HTR-8/SVneo (cell line): Measurements from ENCODE around the gene DHRS7B.

Experiments used
- DNase-seq: peaks from one replicate; pipeline ENCODE4 v3.0.0; 2011; ENCODE audit warnings: low spot score, mixed read lengths; ENCODE audit not compliant: insufficient read length
- FAIRE-seq: peaks from 2 replicates; lab custom pipeline; 2011; peaks lifted over from hg19 to GRCh38; lab: Jason Lieb, UNC

DHRS7B gene

DNA sequence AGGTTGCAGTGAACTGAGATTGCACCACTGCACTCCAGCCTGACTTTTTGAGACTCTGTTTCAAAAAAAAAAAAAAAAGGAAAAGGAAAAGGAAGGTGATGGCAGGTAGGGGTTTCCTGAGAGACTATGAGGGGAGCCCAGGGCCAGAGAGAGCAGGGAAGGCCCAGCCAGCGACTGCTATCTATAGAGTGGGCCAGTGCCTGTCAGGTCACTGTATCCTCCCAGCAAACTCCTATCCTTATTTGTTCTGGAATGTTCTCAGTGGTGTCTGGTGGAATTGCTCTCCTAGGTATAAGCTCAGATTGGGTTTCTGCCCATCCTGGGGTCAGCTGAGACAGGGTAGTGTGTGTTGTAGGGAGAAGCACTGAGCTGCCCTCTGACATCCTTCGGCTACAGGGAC, 102.1 kb downstream of the DHRS7B start:
- FAIRE-seq (peak; percentile 55), DNase-seq (no peak)

DNA sequence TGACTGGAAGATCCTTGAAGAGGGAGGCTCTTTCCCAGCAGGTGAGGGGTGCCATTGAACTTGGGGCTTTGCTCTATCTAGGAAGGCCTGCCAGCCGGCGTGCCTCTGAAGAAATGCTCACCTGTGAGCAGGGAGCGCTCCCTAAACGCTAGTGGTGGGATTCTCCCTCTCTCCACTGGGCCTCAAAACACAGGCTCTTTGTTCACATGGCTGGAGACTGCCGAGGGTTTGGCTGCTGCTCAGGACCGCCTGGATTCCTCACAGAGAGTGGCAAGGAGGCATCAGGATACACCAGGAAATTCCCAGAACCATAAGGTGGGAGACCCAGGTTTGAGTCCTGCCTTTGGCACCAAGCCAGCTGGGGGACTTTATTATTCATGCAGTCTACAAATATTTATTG, 104.8 kb downstream of the DHRS7B start:
- DNase-seq, result no peak
- FAIRE-seq, result no peak

DNA sequence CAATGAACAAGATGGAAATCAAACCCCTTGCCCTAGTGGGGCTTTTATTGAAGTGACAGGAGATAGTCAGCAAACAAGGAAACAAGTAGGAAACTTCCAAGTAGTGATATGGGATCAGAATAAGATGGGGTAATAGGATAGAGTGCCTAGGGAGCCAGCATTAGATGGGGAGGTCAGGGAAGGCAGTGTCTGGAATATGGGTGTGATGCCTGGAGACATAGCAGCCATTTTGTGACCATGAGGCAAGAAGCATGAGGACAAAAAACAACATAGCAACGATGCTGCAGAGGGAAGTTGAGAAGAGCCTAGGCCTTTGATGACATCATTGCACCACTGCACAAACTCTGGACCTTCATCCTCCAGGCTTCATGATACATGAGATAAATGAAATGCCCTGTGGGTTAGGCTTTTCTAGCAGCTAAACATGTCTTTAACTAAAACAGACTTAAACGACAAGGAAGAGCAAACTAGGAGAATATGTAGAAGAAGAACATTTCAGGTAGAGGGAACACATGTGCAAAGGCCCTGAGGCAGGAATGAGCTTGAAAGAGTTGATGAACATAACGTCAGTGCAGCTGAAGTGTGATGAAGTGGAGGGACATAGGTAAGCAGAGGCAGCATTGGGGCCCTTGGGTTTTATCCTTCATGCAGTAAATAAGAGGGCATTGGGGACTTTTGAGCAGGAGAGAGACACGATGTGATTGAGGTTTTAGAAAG, 105.4 kb downstream of the DHRS7B start:
- no peak for DNase-seq
- FAIRE-seq, result peak; percentile 87

DNA sequence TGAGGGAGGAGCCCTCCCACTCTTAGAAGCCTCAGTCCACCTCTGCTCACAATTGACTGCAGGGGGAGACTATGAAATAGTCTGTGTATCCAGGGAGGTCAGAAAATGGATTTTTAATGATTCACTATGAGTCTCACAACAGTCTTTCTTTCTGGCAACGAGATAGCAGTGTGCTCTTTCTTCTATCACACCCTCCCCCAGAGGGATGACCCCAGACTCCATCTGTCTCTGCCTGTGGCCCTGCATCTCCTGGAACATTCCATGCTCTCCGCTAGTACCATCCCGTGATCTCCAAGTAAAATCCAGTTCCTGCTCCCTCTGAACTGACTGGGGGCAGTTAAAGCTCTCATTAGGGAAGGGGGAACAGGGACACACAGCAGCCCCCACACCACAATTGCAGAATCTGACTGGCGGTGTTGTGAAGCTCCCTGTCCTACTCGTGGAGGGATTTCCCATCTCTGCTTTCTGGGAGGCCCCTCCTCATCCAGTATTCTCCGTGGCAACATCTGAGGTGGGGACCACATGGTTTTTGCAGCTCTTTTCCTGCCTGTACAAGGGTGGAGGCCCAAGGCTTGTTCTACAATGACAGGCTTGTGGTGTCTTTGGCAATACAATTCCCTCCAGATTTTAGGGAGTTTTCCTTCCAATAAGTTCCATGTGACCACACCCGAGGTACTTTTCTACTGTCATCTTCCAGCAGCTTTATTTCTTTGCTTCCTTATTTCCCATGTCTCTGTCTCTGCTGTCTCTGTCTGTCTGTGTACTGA, 107.0 kb downstream of the DHRS7B start:
- no peak for DNase-seq
- peak; percentile 87 for FAIRE-seq

DNA sequence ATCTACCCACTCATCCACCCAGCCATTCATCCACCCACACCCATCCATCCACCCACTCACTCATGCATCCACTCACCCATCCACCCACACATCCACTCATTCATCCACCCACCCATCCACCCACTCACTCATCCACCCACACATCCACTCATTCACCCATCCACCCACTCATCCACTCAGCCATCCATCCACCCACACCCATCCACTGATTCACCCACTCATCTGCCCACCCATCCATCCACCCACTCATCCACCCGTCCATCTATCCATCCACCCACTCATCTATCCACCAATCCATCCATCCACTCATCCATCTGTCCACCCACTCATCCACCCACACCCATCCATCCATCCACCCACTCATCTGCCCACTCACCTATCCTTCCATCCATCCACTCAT, 109.2 kb downstream of the DHRS7B start:
- DNase-seq (no peak), FAIRE-seq (peak; percentile 98)

DNA sequence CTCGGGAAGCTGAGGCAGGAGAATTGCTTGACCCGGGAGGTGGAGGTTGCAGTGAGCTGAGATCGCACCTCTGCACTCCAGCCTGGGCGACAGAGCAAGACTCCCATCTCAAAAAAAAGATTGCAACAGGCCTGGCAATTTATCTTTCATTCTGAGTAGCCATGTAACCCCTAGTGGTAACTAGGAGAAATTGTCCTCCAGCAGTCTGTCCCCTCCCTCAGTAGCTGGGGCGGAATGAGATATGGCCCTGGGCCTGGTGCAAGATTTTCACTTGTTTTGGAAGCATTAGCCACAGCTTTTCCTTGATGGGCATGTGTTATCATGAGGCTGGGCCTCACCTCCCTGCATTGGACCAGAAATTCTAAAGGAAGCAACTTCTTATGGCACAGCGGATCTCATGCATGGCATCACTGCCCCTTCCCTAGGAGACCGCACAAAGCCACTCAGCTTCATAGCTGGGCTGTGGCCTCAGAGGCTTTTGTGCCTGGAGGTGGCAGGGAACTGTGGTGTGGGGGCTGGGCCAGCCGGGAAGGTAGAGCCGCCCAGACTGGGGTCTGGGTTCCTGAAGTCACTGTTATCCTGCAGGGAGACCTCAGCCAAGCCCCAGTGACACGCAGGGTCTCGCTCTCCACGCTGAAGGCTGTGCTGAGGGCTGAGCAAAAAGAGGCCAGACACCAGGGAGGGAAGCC, 113.1 kb downstream of the DHRS7B start:
- DNase-seq (peak; percentile 67), FAIRE-seq (peak; percentile 84)

DNA sequence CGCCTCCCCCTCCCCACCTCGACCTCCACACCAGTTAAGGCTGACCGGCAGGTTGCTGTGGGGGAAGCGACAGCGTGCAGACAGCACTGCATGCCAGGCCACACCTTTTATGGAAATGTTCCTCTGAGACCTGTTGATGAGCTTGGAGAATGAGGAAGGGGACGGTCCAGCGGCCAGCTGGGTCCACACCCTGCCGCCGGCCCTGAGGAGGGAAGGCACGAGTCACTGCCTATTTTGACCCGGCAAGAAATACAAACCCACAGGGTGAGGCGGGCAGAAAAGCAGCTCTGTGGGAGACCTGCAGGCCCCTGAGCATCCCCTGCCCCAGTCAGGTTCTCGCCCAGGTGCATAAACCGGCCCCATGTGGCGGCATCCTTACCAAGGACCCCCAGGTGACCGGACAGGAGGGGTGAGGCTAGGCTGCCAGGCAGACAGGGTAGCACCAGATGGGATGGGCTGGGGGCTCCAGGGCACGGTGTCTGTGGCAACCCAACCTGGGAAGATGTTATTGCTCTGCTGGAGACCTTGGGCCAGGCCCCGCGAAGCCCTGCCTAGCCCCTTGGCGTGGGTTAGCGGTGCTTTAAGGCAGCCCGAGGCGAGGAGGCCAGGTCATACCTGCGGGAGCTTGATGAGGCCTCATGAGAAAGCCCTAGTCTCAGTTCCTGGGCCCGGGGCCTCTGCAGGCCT, 113.7 kb downstream of the DHRS7B start:
- DNase-seq (no peak), FAIRE-seq (peak; percentile 77)
